ENCODE results near the gene CD34.

Gene CD34

DNA sequence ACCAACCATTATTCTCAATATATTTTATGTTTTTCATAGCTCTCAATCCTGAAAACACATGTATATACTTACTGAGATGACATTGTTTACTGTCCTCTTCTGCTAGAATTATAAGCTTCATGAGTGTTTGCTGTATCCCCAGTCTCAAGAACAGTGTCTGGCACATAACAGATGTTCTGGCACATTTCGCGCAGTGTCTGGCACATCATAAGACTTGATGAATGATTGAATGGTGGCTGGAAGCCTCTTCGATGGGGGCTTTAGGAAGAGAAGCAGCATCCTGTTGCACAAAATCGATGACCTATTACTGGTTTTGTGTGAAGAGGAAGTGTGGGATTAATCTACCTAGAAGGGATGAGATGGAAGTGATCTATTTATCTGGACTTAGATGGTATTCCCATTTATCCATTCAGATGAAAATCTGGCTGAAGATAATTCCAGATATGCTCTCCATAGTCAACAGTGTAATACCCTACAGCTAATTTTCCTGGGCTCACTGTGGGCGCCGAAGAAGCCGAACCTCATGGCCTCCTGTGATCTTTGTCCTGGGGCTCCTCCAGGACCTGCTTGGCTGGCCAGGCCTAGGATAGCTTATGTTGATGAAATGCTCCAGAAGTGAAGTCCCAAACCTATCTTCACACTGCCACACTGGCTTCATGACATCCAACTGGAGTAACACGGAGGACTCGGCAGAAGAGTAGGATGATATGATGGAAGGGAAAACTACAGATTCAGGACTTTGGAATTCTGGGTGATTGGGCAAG lies 26.5 kb downstream of the CD34 start:
- Histone ChIP-seq H3K9me3 (ENCODE audit: insufficient read depth, low read length) (no peaks in the 10 kb centered on the region), H3K4me3 (ENCODE audit: low read length) (no peak overlapping the region), H3K79me2 (ENCODE audit: low read length) (no peaks in the 10 kb centered on the region), H4K20me1 (ENCODE audit: insufficient read depth, low read length) (no peaks in the 10 kb centered on the region), H2AFZ (ENCODE audit: low read depth, low read length) (peak overlapping the region; percentile 93), H3K27me3 (ENCODE audit: low read depth, low read length) (0 out of 2 replicates have a peak, but pooled peaks cover under 1% of the 10 kb centered on the region), H3K36me3 (replicated peaks; ENCODE audit: low read depth, low read length) (no peaks in the 10 kb centered on the region), H3K4me2 (ENCODE audit: low read length) (peak overlapping the region; percentile 83; the same call in 1 of the 2 replicates), H3K9ac (ENCODE audit: low read length) (no peak overlapping the region), H3K27ac (ENCODE audit: low read length) (no peak overlapping the region), H3K4me1 (ENCODE audit: low read length) (peaks cover 32% of the 10 kb centered on the region)
- no peak for TF ChIP-seq EZH2phosphoT487 (IDR thresholded peaks at IDR 0.05; ENCODE audit: low read depth)
- TF ChIP-seq, protein P1, sequence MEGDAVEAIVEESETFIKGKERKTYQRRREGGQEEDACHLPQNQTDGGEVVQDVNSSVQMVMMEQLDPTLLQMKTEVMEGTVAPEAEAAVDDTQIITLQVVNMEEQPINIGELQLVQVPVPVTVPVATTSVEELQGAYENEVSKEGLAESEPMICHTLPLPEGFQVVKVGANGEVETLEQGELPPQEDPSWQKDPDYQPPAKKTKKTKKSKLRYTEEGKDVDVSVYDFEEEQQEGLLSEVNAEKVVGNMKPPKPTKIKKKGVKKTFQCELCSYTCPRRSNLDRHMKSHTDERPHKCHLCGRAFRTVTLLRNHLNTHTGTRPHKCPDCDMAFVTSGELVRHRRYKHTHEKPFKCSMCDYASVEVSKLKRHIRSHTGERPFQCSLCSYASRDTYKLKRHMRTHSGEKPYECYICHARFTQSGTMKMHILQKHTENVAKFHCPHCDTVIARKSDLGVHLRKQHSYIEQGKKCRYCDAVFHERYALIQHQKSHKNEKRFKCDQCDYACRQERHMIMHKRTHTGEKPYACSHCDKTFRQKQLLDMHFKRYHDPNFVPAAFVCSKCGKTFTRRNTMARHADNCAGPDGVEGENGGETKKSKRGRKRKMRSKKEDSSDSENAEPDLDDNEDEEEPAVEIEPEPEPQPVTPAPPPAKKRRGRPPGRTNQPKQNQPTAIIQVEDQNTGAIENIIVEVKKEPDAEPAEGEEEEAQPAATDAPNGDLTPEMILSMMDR (IDR thresholded peaks at IDR 0.05; ENCODE audit: low read depth, low read length) = no peak

DNA sequence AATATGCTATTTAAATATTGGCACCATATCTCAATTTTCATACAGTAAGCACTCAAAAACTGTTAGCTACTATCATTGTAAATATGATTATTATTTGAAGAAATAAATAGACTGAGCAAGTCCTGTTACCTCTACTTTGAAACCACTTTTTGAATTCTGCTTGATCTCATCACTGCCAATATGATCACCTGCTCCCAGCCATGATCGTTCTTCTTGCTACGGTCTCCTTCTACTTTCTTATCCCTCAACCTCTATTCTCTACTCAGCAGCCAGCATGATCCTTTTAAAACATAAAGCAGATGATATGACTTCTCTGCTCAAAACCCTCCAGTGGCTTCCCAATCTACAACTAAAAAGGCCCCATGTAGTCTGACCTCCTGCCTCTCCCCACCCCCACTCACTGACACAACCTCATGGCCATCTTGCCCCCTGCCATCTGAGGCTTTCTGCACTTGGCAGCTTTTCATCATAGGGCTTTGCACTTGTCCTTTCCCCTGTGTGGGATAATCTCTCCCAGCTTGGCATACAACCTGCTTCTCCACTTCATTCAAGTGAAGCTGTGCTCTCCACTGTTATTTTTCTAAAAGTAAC lies 27.2 kb downstream of the CD34 start:
- TF ChIP-seq EZH2phosphoT487 (IDR thresholded peaks at IDR 0.05; ENCODE audit: low read depth) = no peak
- TF ChIP-seq, protein P1 (IDR thresholded peaks at IDR 0.05; ENCODE audit: low read depth, low read length) = no peak
- Histone ChIP-seq H3K27ac (ENCODE audit: low read length) (peak overlapping the region; percentile 7; the same call in 1 of the 2 replicates), H3K4me3 (ENCODE audit: low read length) (peak overlapping the region; percentile 73), H3K9ac (ENCODE audit: low read length) (peak overlapping the region; percentile 27), H3K9me3 (ENCODE audit: insufficient read depth, low read length) (no peaks in the 10 kb centered on the region), H3K4me1 (ENCODE audit: low read length) (peaks cover 32% of the 10 kb centered on the region), H3K27me3 (ENCODE audit: low read depth, low read length) (0 out of 2 replicates have a peak, but pooled peaks cover 2% of the 10 kb centered on the region), H3K36me3 (replicated peaks; ENCODE audit: low read depth, low read length) (no peaks in the 10 kb centered on the region), H2AFZ (ENCODE audit: low read depth, low read length) (peak overlapping the region; percentile 91), H4K20me1 (ENCODE audit: insufficient read depth, low read length) (no peaks in the 10 kb centered on the region), H3K4me2 (ENCODE audit: low read length) (peak overlapping the region; percentile 83), H3K79me2 (ENCODE audit: low read length) (no peaks in the 10 kb centered on the region)

DNA sequence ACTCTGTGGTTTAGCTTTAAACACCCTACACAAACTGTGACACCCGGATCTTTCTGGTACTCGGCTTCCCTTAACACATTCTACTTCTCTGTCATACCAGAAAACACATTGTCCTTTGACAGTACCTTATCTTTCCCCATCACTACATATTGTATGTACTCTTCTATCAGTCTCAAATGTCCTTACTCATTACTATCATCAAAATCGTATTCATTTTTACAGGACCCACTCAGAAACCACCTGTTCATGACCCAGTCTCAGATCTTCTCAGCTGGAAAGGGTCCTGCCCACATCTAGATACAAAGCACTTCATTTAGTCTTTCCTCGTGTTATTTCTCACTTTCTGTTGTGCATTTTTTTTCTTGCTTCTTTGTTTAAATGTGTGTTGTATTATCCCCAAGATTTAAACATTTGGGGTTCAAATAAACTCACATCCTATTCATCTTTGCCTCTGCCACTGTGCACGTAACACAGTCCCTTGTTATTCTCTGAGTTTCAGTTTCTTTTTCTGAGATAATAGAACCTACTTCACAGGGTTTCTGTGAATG lies 27.7 kb downstream of the CD34 start:
- Histone ChIP-seq H3K4me1 (ENCODE audit: low read length) (peaks cover 32% of the 10 kb centered on the region), H3K79me2 (ENCODE audit: low read length) (no peaks in the 10 kb centered on the region), H3K4me2 (ENCODE audit: low read length) (peak overlapping the region; percentile 83), H3K4me3 (ENCODE audit: low read length) (peak overlapping the region; percentile 73), H4K20me1 (ENCODE audit: insufficient read depth, low read length) (no peaks in the 10 kb centered on the region), H3K36me3 (replicated peaks; ENCODE audit: low read depth, low read length) (no peaks in the 10 kb centered on the region), H3K27ac (ENCODE audit: low read length) (no peak overlapping the region), H2AFZ (ENCODE audit: low read depth, low read length) (peak overlapping the region; percentile 91), H3K9ac (ENCODE audit: low read length) (peak overlapping the region; percentile 27), H3K27me3 (ENCODE audit: low read depth, low read length) (0 out of 2 replicates have a peak, but pooled peaks cover 2% of the 10 kb centered on the region), H3K9me3 (ENCODE audit: insufficient read depth, low read length) (no peaks in the 10 kb centered on the region)
- TF ChIP-seq, protein P1 (IDR thresholded peaks at IDR 0.05; ENCODE audit: low read depth, low read length) = no peak
- TF ChIP-seq EZH2phosphoT487 (IDR thresholded peaks at IDR 0.05; ENCODE audit: low read depth) = no peak

DNA sequence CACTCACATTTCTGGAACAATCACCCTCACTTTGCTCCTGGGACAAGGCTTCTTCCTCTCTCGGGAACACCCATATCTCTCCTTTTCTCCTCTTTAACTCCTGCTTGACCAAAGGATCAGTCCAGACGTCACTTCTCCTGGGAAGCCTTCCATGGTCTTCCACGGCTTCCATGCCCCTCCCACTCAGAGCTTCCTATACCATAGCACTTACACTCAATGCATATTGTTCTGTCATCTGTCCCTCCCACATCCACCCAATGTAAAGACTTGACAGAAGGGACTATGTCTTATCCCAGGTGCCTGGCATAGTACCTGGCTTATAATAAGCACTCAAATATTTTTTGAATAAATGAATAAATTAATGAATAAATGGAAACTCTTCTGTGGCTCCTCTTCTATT lies 28.2 kb downstream of the CD34 start:
- H3K36me3 ChIP-seq (replicated peaks; ENCODE audit: low read depth, low read length) = no peaks in the 10 kb centered on the region
- H3K4me1 ChIP-seq (ENCODE audit: low read length) = peaks cover 32% of the 10 kb centered on the region
- H3K9ac ChIP-seq (ENCODE audit: low read length) = peak overlapping the region; percentile 27; the same call in 1 of the 2 replicates
- H3K4me2 ChIP-seq (ENCODE audit: low read length) = peak overlapping the region; percentile 83
- TF ChIP-seq, protein P1 (IDR thresholded peaks at IDR 0.05; ENCODE audit: low read depth, low read length) = no peak
- TF ChIP-seq EZH2phosphoT487 (IDR thresholded peaks at IDR 0.05; ENCODE audit: low read depth) = no peak
- H3K27me3 ChIP-seq (ENCODE audit: low read depth, low read length) = 0 out of 2 replicates have a peak, but pooled peaks cover 2% of the 10 kb centered on the region
- H3K27ac ChIP-seq (ENCODE audit: low read length) = no peak overlapping the region
- H3K9me3 ChIP-seq (ENCODE audit: insufficient read depth, low read length) = no peaks in the 10 kb centered on the region
- no peaks in the 10 kb centered on the region for H3K79me2 ChIP-seq (ENCODE audit: low read length)
- no peaks in the 10 kb centered on the region for H4K20me1 ChIP-seq (ENCODE audit: insufficient read depth, low read length)
- peak overlapping the region; percentile 73 for H3K4me3 ChIP-seq (ENCODE audit: low read length)
- H2AFZ ChIP-seq (ENCODE audit: low read depth, low read length) = peak overlapping the region; percentile 91
